Liver (tissue), 9 donors: ENCODE data around the gene AADACL4. TPM values are rescaled to one million over a fixed set of nuclear protein-coding genes. Genes with fewer than 3 reads are reported as not detected.
A peak's percentile ranks its signal among the peaks of the same experiment; 100 is the strongest.

ENCODE experiments used
- DNase-seq: peaks from one replicate; pipeline ENCODE4 v3.0.0-alpha.2; 2017; ENCODE audit warnings: low spot score
- H3K27ac ChIP-seq, 2 donors: one replicate each; pipeline ENCODE4 v1.7.0; 2013; ENCODE audit warnings: inconsistent platforms in 2 of 2, low read length in 2 of 2, control low read depth in 1 of 2, low read depth in 1 of 2, mild to moderate bottlenecking in 1 of 2
- H3K27me3 ChIP-seq, 4 donors: one replicate each; pipeline versions ENCODE4 v1.6.1 to v1.7.0; 2013; ENCODE audit warnings: low read length in 3 of 4, inconsistent platforms in 1 of 4, mild to moderate bottlenecking in 1 of 4, moderate library complexity in 1 of 4; ENCODE audit not compliant: control insufficient read depth in 4 of 4, insufficient read depth in 4 of 4
- H3K36me3 ChIP-seq, 4 donors: one replicate each; pipeline versions ENCODE4 v1.6.1 to v1.7.0; 2013; ENCODE audit warnings: low read length in 3 of 4, mild to moderate bottlenecking in 3 of 4, low read depth in 1 of 4, moderate library complexity in 1 of 4; ENCODE audit not compliant: control insufficient read depth in 4 of 4, insufficient read depth in 3 of 4
- H3K4me1 ChIP-seq, 4 donors: one replicate each; pipeline versions ENCODE4 v1.6.1 to v1.7.0; 2013; ENCODE audit warnings: low read length in 3 of 4, mild to moderate bottlenecking in 3 of 4, moderate library complexity in 1 of 4; ENCODE audit not compliant: control insufficient read depth in 4 of 4, insufficient read depth in 4 of 4
- H3K4me3 ChIP-seq, 3 donors: one replicate each; pipeline versions ENCODE4 v1.6.1 to v1.7.0; 2013; ENCODE audit warnings: low read length in 3 of 3, control low read depth in 1 of 3, low read depth in 1 of 3, mild to moderate bottlenecking in 1 of 3
- H3K9ac ChIP-seq, 2 donors: one replicate each; pipeline ENCODE4 v1.7.0; 2013; ENCODE audit warnings: low read length in 2 of 2, mild to moderate bottlenecking in 2 of 2, moderate library complexity in 2 of 2, control low read depth in 1 of 2, low read depth in 1 of 2
- H3K9me3 ChIP-seq, 4 donors: one replicate each; pipeline versions ENCODE4 v1.6.1 to v1.7.0; 2013; ENCODE audit warnings: low read length in 3 of 4; ENCODE audit not compliant: control insufficient read depth in 4 of 4
- EGR1 ChIP-seq, 2 donors: IDR thresholded peaks; 2 replicates each; pipeline ENCODE4 v1.6.1; 2016 to 2018; ENCODE audit warnings: antibody characterized with exemption in 2 of 2, low read depth in 2 of 2
- FOXA1 ChIP-seq: IDR thresholded peaks from 2 replicates; pipeline ENCODE4 v1.6.1; 2016; ENCODE audit warnings: antibody characterized with exemption
- FOXA2 ChIP-seq: IDR thresholded peaks from 2 replicates; pipeline ENCODE4 v1.6.1; 2016; ENCODE audit warnings: antibody characterized with exemption
- HNF4A ChIP-seq, 2 donors: conservative IDR thresholded peaks; 2 replicates each; pipeline ENCODE4 v1.6.1; 2016; ENCODE audit warnings: antibody characterized with exemption in 2 of 2, mild to moderate bottlenecking in 2 of 2
- HNF4G ChIP-seq: IDR thresholded peaks from 2 replicates; pipeline ENCODE4 v1.6.1; 2016; ENCODE audit warnings: antibody characterized with exemption
- NR2F2 ChIP-seq: IDR thresholded peaks from 2 replicates; pipeline ENCODE4 v1.6.1; 2016; ENCODE audit warnings: antibody characterized with exemption
- RAD21 ChIP-seq, 2 donors: IDR thresholded peaks; 2 replicates each; pipeline ENCODE4 v1.6.1; 2016; ENCODE audit warnings: antibody characterized with exemption in 2 of 2, mild to moderate bottlenecking in 2 of 2
- RXRA ChIP-seq, 2 donors: IDR thresholded peaks; 2 replicates each; pipeline ENCODE4 v1.6.1; 2017 to 2018; ENCODE audit warnings: antibody characterized with exemption in 2 of 2, mild to moderate bottlenecking in 1 of 2
- SP1 ChIP-seq: IDR thresholded peaks from 2 replicates; pipeline ENCODE4 v1.6.1; 2018; ENCODE audit warnings: antibody characterized with exemption, mild to moderate bottlenecking
- TAF1 ChIP-seq: conservative IDR thresholded peaks from 2 replicates; pipeline ENCODE4 v1.6.1; 2016; ENCODE audit warnings: antibody characterized with exemption, mild to moderate bottlenecking
- YY1 ChIP-seq: IDR thresholded peaks from 2 replicates; pipeline ENCODE4 v1.6.1; 2016; ENCODE audit warnings: antibody characterized with exemption, mild to moderate bottlenecking
- WGBS: extraction: QIAGEN DNeasy Blood & Tissue Kit; methylation state at CpG from one replicate; pipeline ENCODE4 v1.1.7; 2013; 5-methylcytosine and 5-hydroxymethylcytosine counted together
- polyA plus RNA-seq, 2 donors: library from polyadenylated mRNA; stranded (reverse) in 1 of 2; unstranded in 1 of 2; fragments of 200-250 nt in 1 of 2; fragments of >200 nt in 1 of 2; fragmentation: Nextera tagmentation in 1 of 2; extraction: Ambion mirVana in 1 of 2; gene quantifications; one replicate each; pipeline versions ENCODE4 v1.2.1 to v1.2.3, GENCODE V29; 2013 to 2015
- total RNA-seq, 2 donors: library from RNA; depleted of rRNA; stranded (reverse); fragments of >200 nt; gene quantifications; one replicate each; pipeline ENCODE4 v1.2.3, GENCODE V29; 2014
- TF ChIP-seq, protein P1 (sequence below): IDR thresholded peaks from 2 replicates; pipeline ENCODE4 v1.6.1; 2016; ENCODE audit warnings: antibody characterized with exemption
- TF ChIP-seq, protein P2 (sequence below): IDR thresholded peaks from 2 replicates; pipeline ENCODE4 v1.6.1; 2016; ENCODE audit warnings: antibody characterized with exemption, mild to moderate bottlenecking
- TF ChIP-seq, protein P3 (sequence below): fragments of 150-350 bp; IDR thresholded peaks from 2 replicates; pipeline ENCODE4 v1.5.1; 2017; ENCODE audit warnings: improper control_type of control experiment, low read depth, low read length; ENCODE audit not compliant: missing input control
- TF ChIP-seq, protein P4 (sequence below): IDR thresholded peaks from 2 replicates; pipeline ENCODE4 v1.6.1; 2016; ENCODE audit warnings: antibody characterized with exemption
- TF ChIP-seq, protein P5 (sequence below): IDR thresholded peaks from 2 replicates; pipeline ENCODE4 v1.6.1; 2016; ENCODE audit warnings: antibody characterized with exemption
- donor health status: healthy.
- donor health status: healthy.
- donor health status: healthy.
- donor health status: healthy.
- donor health status: healthy.

AADACL4 gene
- total and polyA plus RNA-seq, 4 donors: not detected

DNA sequence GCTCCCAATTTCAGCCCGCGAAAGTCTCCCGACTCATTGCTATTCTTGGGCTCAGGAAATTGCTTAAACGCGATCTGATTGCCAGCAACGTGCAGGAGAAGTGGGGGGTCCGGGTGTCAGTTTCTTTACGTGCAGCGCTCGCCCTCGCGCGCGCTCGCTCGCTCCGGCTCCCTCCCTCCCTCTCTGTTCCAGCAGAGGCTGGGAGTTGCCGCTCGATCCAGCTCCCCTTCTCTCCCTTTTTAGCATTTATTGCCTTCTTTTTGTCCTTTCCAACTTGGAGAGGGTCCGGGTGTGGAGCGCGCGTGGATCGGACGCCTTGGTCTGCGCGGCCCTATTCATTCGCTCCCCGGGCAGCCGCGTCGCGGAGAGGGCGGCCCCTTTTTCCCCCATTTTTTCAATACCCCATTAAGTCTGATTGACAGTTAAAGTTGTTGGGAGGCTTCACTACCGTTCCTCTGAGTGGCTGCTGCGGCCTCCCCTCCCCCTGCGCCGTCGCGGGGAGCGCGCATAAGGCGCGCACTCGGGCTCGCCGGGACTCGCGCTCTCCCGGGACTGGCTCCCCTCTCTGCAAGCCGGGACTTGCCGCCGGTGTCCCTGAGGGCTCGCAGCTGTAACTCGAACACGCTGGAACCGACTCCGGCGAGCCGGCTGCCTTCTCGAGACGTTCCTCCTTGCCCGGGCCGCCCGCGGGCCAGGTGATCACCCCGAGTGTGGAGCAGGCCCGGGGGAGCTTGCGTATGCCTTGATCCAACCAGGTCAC, 25.8 kb upstream of the AADACL4 start, which contains the start of gene DHRS3:
Gene DHRS3 (minus strand): TSS at position 310 of the 760 bp plus-strand sequence. CDS start 862 bp downstream, outside the sequence.
- under 1% methylated on average over 69 of the region's 69 CpGs for WGBS
- H3K9ac ChIP-seq: peak within 1 kb of the TSS; percentile 95 to 100
- H3K4me3 ChIP-seq: peak within 1 kb of the TSS; percentile 85 to 97 (median 90)
- H3K9me3 ChIP-seq: no peaks in the 10 kb centered on the region
- no peaks in the 10 kb centered on the region for H3K27me3 ChIP-seq
- TF ChIP-seq TAF1 (peak; percentile 23), HNF4G (no peak), YY1 (peak; percentile 90), HNF4A (conservative IDR thresholded peaks at IDR 0.05) (no peak), FOXA2 (no peak), RAD21 (IDR thresholded peaks at IDR 0.05) (peak; percentile 18 to 27), RXRA (IDR thresholded peaks at IDR 0.05) (no peak), SP1 (peak; percentile 27)
- TF ChIP-seq, protein P1, sequence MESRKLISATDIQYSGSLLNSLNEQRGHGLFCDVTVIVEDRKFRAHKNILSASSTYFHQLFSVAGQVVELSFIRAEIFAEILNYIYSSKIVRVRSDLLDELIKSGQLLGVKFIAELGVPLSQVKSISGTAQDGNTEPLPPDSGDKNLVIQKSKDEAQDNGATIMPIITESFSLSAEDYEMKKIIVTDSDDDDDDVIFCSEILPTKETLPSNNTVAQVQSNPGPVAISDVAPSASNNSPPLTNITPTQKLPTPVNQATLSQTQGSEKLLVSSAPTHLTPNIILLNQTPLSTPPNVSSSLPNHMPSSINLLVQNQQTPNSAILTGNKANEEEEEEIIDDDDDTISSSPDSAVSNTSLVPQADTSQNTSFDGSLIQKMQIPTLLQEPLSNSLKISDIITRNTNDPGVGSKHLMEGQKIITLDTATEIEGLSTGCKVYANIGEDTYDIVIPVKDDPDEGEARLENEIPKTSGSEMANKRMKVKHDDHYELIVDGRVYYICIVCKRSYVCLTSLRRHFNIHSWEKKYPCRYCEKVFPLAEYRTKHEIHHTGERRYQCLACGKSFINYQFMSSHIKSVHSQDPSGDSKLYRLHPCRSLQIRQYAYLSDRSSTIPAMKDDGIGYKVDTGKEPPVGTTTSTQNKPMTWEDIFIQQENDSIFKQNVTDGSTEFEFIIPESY: no peak
- TF ChIP-seq, protein P2, sequence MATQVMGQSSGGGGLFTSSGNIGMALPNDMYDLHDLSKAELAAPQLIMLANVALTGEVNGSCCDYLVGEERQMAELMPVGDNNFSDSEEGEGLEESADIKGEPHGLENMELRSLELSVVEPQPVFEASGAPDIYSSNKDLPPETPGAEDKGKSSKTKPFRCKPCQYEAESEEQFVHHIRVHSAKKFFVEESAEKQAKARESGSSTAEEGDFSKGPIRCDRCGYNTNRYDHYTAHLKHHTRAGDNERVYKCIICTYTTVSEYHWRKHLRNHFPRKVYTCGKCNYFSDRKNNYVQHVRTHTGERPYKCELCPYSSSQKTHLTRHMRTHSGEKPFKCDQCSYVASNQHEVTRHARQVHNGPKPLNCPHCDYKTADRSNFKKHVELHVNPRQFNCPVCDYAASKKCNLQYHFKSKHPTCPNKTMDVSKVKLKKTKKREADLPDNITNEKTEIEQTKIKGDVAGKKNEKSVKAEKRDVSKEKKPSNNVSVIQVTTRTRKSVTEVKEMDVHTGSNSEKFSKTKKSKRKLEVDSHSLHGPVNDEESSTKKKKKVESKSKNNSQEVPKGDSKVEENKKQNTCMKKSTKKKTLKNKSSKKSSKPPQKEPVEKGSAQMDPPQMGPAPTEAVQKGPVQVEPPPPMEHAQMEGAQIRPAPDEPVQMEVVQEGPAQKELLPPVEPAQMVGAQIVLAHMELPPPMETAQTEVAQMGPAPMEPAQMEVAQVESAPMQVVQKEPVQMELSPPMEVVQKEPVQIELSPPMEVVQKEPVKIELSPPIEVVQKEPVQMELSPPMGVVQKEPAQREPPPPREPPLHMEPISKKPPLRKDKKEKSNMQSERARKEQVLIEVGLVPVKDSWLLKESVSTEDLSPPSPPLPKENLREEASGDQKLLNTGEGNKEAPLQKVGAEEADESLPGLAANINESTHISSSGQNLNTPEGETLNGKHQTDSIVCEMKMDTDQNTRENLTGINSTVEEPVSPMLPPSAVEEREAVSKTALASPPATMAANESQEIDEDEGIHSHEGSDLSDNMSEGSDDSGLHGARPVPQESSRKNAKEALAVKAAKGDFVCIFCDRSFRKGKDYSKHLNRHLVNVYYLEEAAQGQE: peak; percentile 73
- TF ChIP-seq, protein P3, sequence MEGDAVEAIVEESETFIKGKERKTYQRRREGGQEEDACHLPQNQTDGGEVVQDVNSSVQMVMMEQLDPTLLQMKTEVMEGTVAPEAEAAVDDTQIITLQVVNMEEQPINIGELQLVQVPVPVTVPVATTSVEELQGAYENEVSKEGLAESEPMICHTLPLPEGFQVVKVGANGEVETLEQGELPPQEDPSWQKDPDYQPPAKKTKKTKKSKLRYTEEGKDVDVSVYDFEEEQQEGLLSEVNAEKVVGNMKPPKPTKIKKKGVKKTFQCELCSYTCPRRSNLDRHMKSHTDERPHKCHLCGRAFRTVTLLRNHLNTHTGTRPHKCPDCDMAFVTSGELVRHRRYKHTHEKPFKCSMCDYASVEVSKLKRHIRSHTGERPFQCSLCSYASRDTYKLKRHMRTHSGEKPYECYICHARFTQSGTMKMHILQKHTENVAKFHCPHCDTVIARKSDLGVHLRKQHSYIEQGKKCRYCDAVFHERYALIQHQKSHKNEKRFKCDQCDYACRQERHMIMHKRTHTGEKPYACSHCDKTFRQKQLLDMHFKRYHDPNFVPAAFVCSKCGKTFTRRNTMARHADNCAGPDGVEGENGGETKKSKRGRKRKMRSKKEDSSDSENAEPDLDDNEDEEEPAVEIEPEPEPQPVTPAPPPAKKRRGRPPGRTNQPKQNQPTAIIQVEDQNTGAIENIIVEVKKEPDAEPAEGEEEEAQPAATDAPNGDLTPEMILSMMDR: no peak
- H3K27ac ChIP-seq: peak within 1 kb of the TSS; percentile 99
- peaks cover 0 to 3% (median under 1%) of the 10 kb centered on the region in 4 donors for H3K36me3 ChIP-seq
- peak; percentile 81 for DNase-seq
- H3K4me1 ChIP-seq: peaks cover 6 to 43% (median 32%) of the 10 kb centered on the region in 4 donors

DNA sequence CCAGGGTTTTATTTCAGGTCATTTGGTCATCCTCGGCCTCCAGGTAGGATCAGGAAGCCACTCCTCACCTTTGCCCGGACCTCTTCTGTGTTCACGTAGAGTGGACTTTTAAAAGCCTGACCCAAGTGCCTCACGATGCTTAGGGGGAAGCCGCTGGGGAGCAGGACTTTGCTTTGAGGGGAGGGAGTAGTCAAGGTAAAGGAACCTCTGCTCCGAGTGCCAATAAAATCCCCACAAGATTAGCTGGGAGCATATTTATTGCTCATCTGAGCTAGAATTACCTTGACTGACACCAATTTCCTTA, 25.3 kb upstream of the AADACL4 start:
- no peaks in the 10 kb centered on the region for H3K36me3 ChIP-seq
- peaks cover 1 to 38% (median 29%) of the 10 kb centered on the region in 4 donors for H3K4me1 ChIP-seq
- DNase-seq: no peak
- H3K27ac ChIP-seq: peak overlapping the region; percentile 99
- 2% methylated on average over 6 of the region's 6 CpGs for WGBS
- peak overlapping the region; percentile 94 to 95 for H3K9ac ChIP-seq
- peak overlapping the region; percentile 85 to 90 (median 88) for H3K4me3 ChIP-seq
- H3K27me3 ChIP-seq: no peaks in the 10 kb centered on the region
- H3K9me3 ChIP-seq: no peaks in the 10 kb centered on the region
- TF ChIP-seq, protein P4, sequence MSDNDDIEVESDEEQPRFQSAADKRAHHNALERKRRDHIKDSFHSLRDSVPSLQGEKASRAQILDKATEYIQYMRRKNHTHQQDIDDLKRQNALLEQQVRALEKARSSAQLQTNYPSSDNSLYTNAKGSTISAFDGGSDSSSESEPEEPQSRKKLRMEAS: no peak
- TF ChIP-seq EGR1 (IDR thresholded peaks at IDR 0.05; ENCODE audit: low read depth in 2 of 2): no peak
- TF ChIP-seq, protein P3: no peak
- TF ChIP-seq, protein P5, sequence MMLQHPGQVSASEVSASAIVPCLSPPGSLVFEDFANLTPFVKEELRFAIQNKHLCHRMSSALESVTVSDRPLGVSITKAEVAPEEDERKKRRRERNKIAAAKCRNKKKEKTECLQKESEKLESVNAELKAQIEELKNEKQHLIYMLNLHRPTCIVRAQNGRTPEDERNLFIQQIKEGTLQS: no peak
- TF ChIP-seq TAF1: no peak
- TF ChIP-seq FOXA1: no peak
- no peak for TF ChIP-seq NR2F2
- no peak for TF ChIP-seq YY1
- TF ChIP-seq HNF4A (conservative IDR thresholded peaks at IDR 0.05): no peak
- TF ChIP-seq RXRA (IDR thresholded peaks at IDR 0.05): no peak
- no peak for TF ChIP-seq SP1
- TF ChIP-seq, protein P2: no peak
